Cardiac fibroblast (primary cell): ENCODE data around the gene SPACA7.

ENCODE experiments used
- DNase-seq, 2 donors: peaks; one replicate each; pipeline versions ENCODE4 v3.0.0 to v3.0.0-alpha.2; 2010; ENCODE audit warnings: low read depth in 2 of 2
- H3K4me3 ChIP-seq, 2 donors: replicated peaks in 1 of 2; 1 replicate in 1 of 2; 2 replicates in 1 of 2; pipeline ENCODE4 v1.5.1; 2011; ENCODE audit warnings: low read depth in 2 of 2, low read length in 2 of 2, mild to moderate bottlenecking in 2 of 2, moderate library complexity in 1 of 2
- CTCF ChIP-seq: IDR thresholded peaks from one replicate; pipeline ENCODE4 v1.5.1; 2011; ENCODE audit warnings: low read depth, mild to moderate bottlenecking, low read length, inconsistent platforms

The SPACA7 gene

DNA sequence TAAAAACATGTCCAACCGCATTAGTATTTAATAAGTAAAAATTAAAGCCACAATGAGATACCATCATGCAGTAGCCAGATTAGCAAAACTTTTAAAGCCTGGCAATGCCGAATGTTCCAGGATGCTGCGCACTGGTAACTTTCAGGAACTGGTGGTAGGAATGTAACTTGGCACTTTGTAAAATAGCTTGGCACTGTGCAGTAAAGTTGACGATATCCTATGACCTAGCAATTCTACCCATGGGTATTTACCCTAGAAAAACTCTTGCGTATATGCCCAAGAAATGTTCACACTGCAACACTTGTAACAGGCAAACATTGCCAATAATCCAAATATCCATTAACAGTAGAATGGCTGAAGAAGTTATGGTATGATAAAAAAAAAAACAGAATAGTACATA, 97.7 kb downstream of the SPACA7 start:
- DNase-seq, result no peak
- no peak for TF ChIP-seq CTCF
- no peak overlapping the region for H3K4me3 ChIP-seq

DNA sequence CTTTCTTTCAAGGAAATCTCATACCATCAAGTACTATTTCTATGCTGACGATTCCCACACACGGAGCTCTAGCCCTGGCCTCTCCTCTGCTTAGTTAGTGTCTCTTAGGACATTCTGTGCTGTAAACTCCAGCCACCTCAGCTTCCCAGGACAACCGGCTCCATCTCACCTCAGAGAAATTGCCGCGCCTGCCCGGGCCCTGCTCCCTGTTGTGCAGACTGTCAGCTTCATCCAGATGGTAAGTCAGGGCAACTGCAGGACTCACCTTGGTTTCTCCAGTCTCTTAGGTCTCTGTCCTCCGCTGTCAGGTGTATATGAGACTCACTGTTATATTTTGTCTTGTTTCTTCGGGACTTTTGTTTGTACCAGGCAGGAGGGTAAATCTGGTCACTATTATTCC, 98.7 kb downstream of the SPACA7 start:
- DNase-seq, result no peak
- H3K4me3 ChIP-seq, result no peak overlapping the region
- no peak for TF ChIP-seq CTCF

DNA sequence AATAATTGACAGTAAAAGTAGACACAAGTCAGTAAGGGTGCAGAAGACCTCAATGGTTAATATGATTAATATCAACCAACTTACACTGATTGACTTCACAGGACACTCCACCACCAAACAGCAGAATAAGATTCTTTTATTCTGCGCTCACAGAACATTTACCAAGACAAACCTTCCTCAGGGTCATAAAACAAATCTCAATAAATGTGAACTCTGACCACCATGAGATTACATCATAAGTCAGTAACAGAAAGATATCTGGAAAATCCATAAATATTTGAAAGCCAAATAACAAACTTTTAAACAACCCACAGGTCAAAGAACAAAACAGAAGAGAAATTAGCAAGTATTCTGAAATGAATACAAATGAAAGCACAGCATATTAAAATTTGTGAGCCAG, 99.7 kb downstream of the SPACA7 start:
- no peak for DNase-seq
- no peak for TF ChIP-seq CTCF
- no peak overlapping the region for H3K4me3 ChIP-seq

GRCh38 chr13:112477070-112477619, 101.0 kb downstream of the SPACA7 start:
- no peak for DNase-seq
- no peak for TF ChIP-seq CTCF
- H3K4me3 ChIP-seq, result no peak overlapping the region

- no peak for TF ChIP-seq CTCF
- no peak overlapping the region for H3K4me3 ChIP-seq
- no peak for DNase-seq
These were observed 103.2 kb downstream of the SPACA7 start for GRCh38 chr13:112479389-112479788.

DNA sequence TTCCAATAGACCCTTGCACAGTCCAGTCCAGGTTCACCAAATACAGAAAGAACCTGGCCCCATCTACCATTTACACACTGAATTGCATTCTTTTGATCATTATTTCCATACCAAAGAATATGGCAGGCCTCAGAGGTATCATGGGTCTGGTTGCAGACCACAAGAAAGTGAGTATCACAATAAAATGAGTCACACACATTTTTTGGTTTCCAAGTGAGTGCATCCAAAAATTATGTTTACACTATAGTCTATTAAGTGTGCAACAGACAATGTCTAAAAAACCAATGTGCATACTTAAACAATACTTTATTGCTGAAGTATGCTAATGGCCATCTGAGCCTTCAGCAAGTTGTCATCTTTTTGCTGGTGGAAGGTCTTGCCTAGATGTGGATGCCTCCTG, 105.3 kb downstream of the SPACA7 start:
- no peak for TF ChIP-seq CTCF
- DNase-seq, result no peak
- H3K4me3 ChIP-seq, result no peak overlapping the region

- DNase-seq, result no peak
- TF ChIP-seq CTCF, result no peak
- H3K4me3 ChIP-seq, result no peak overlapping the region
These were observed 107.1 kb downstream of the SPACA7 start for GRCh38 chr13:112483299-112483698.
